ENCODE data around the gene SPEM2. TPM values are rescaled to one million over a fixed set of nuclear protein-coding genes. Genes with fewer than 3 reads are reported as not detected.

Gene SPEM2
- total RNA-seq, 4 donors from 2014 or later, result not detected

GRCh38 chr17:7436556-7437368 lies 11.3 kb downstream of the SPEM2 start:
- DNase-seq (ENCODE audit: low spot score), result no peak
- peak; percentile 69 for ATAC-seq (ENCODE audit: low FRiP score)
- TF ChIP-seq CTCF (IDR thresholded peaks at IDR 0.05), result peak in 1 of 3 donors; percentile 40

GRCh38 chr17:7437369-7437863 lies 12.0 kb downstream of the SPEM2 start:
- TF ChIP-seq CTCF (IDR thresholded peaks at IDR 0.05), result no peak
- ATAC-seq (ENCODE audit: low FRiP score) (no peak), DNase-seq (ENCODE audit: low spot score) (no peak)

GRCh38 chr17:7437950-7438614 lies 12.7 kb downstream of the SPEM2 start:
- no peak for DNase-seq (ENCODE audit: low spot score)
- no peak for ATAC-seq (ENCODE audit: low FRiP score)
- TF ChIP-seq CTCF (IDR thresholded peaks at IDR 0.05), result no peak

- ATAC-seq (ENCODE audit: low FRiP score) (no peak), DNase-seq (ENCODE audit: low spot score) (no peak)
- TF ChIP-seq CTCF (IDR thresholded peaks at IDR 0.05), result no peak
Observed at GRCh38 chr17:7438656-7439460, 13.4 kb downstream of the SPEM2 start.

- DNase-seq (ENCODE audit: low spot score) (no peak), ATAC-seq (ENCODE audit: low FRiP score) (no peak)
Observed at GRCh38 chr17:7439462-7440112, 14.2 kb downstream of the SPEM2 start, which contains the start of gene FGF11. Gene FGF11 (plus strand): TSS chr17:7439512. CDS start chr17:7439621, 109 bp downstream.

More at GRCh38 chr17:7439462-7440112, 14.2 kb downstream of the SPEM2 start, which contains the start of gene FGF11:
- no peak for TF ChIP-seq CTCF (IDR thresholded peaks at IDR 0.05)

Measured in omental fat pad (tissue), 4 donors.